Adrenal gland (tissue), 5 donors: ENCODE results near the gene S100A5.

Experiments
- POLR2A ChIP-seq, 2 donors: fragments of 450-650 bp; IDR thresholded peaks; one replicate each; pipeline ENCODE4 v1.6.1; 2017; ENCODE audit warnings: antibody characterized with exemption in 2 of 2, mild to moderate bottlenecking in 2 of 2, moderate library complexity in 1 of 2
- TF ChIP-seq, protein P1 (sequence below), 6 experiments: fragments of 450-650 bp in 4 of 6; fragments of 200-600 bp in 2 of 6; sonication (generic) in 1 of 6; IDR thresholded peaks; 1 replicate in 5 of 6; 2 replicates in 1 of 6; pipeline versions ENCODE4 v1.5.1 to v1.8.0; 2016 to 2021; ENCODE audit warnings: antibody characterized with exemption in 6 of 6, mild to moderate bottlenecking in 2 of 6, moderate library complexity in 1 of 6
- donor health status: DM: no; HTN: no; CAD: no.

DNA sequence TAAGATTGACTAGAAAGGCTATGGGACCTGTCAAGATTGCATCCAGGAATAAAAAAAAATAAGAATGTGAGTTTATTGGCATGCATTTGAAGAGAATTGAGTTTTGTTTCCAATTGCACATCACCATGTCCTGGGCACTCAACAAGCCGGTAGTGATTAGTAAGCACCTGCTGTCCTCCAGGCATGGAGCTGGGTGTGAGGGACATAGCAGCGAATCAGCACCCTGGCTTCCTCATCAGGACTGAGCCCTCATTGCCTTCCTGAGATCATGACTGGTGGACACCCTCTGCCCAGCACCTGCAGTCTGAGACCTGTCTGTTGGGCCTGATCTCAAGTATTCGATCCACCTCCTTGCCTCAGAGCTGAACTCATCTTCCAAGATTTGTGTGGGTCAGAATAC lies 31.7 kb downstream of the S100A5 start:
- TF ChIP-seq, protein P1, sequence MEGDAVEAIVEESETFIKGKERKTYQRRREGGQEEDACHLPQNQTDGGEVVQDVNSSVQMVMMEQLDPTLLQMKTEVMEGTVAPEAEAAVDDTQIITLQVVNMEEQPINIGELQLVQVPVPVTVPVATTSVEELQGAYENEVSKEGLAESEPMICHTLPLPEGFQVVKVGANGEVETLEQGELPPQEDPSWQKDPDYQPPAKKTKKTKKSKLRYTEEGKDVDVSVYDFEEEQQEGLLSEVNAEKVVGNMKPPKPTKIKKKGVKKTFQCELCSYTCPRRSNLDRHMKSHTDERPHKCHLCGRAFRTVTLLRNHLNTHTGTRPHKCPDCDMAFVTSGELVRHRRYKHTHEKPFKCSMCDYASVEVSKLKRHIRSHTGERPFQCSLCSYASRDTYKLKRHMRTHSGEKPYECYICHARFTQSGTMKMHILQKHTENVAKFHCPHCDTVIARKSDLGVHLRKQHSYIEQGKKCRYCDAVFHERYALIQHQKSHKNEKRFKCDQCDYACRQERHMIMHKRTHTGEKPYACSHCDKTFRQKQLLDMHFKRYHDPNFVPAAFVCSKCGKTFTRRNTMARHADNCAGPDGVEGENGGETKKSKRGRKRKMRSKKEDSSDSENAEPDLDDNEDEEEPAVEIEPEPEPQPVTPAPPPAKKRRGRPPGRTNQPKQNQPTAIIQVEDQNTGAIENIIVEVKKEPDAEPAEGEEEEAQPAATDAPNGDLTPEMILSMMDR (IDR thresholded peaks at IDR 0.05), result no peak
- TF ChIP-seq POLR2A (IDR thresholded peaks at IDR 0.05), result no peak
